ENCODE measurements around the gene FBXL13. TPM values are rescaled to one million over a fixed set of nuclear protein-coding genes. Genes with fewer than 3 reads are reported as not detected.
A peak's percentile ranks its signal among the peaks of the same experiment; 100 is the strongest.

FBXL13 gene
- total RNA-seq, 1 experiment from 2014 or later: 1.3 TPM

GRCh38 chr7:102890292-102890970, 184.2 kb downstream of the FBXL13 start:
- no peak overlapping the region for H3K4me3 Mint-ChIP-seq (ENCODE audit: low read depth, unreplicated experiment)
- BruUV-seq (replicated peaks): no TSS peak
- H3K27ac Mint-ChIP-seq (ENCODE audit: unreplicated experiment): no peak overlapping the region
- CTCF ChIA-PET: no interaction called here
- DNase-seq: no peak
- peaks cover 2% of the 10 kb centered on the region for H3K9me3 Mint-ChIP-seq (ENCODE audit: low read depth, unreplicated experiment)
- intact Hi-C loops (cut with micrococcal nuclease; ENCODE audit: unreplicated experiment): no loop called here
- H3K36me3 Mint-ChIP-seq (ENCODE audit: insufficient read depth, unreplicated experiment): peaks cover 5% of the 10 kb centered on the region
- H3K27me3 Mint-ChIP-seq (ENCODE audit: unreplicated experiment): no peaks in the 10 kb centered on the region
- peaks cover 35% of the 10 kb centered on the region for H3K4me1 Mint-ChIP-seq (ENCODE audit: low read depth, unreplicated experiment)
- TF ChIP-seq, protein P1, sequence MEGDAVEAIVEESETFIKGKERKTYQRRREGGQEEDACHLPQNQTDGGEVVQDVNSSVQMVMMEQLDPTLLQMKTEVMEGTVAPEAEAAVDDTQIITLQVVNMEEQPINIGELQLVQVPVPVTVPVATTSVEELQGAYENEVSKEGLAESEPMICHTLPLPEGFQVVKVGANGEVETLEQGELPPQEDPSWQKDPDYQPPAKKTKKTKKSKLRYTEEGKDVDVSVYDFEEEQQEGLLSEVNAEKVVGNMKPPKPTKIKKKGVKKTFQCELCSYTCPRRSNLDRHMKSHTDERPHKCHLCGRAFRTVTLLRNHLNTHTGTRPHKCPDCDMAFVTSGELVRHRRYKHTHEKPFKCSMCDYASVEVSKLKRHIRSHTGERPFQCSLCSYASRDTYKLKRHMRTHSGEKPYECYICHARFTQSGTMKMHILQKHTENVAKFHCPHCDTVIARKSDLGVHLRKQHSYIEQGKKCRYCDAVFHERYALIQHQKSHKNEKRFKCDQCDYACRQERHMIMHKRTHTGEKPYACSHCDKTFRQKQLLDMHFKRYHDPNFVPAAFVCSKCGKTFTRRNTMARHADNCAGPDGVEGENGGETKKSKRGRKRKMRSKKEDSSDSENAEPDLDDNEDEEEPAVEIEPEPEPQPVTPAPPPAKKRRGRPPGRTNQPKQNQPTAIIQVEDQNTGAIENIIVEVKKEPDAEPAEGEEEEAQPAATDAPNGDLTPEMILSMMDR (IDR thresholded peaks at IDR 0.05; ENCODE audit: unreplicated experiment): no peak

- peaks cover 5% of the 10 kb centered on the region for H3K36me3 Mint-ChIP-seq (ENCODE audit: insufficient read depth, unreplicated experiment)
- TF ChIP-seq, protein P1 (IDR thresholded peaks at IDR 0.05; ENCODE audit: unreplicated experiment): no peak
- intact Hi-C loops (cut with micrococcal nuclease; ENCODE audit: unreplicated experiment): no loop called here
- H3K27ac Mint-ChIP-seq (ENCODE audit: unreplicated experiment): no peak overlapping the region
- H3K4me1 Mint-ChIP-seq (ENCODE audit: low read depth, unreplicated experiment): peaks cover 35% of the 10 kb centered on the region
- DNase-seq: no peak
- no peaks in the 10 kb centered on the region for H3K27me3 Mint-ChIP-seq (ENCODE audit: unreplicated experiment)
- CTCF ChIA-PET: interaction anchor here (0.7 kb wide), 1 partner anchor 187 kb away, joined by 3 read pairs; no protein-coding TSS in a partner anchor
- BruUV-seq (replicated peaks): no TSS peak
- no peak overlapping the region for H3K4me3 Mint-ChIP-seq (ENCODE audit: low read depth, unreplicated experiment)
- peaks cover 2% of the 10 kb centered on the region for H3K9me3 Mint-ChIP-seq (ENCODE audit: low read depth, unreplicated experiment)
Measured at GRCh38 chr7:102889851-102890250, 184.7 kb downstream of the FBXL13 start.

GRCh38 chr7:102888561-102889233, 185.9 kb downstream of the FBXL13 start:
- H3K36me3 Mint-ChIP-seq (ENCODE audit: insufficient read depth, unreplicated experiment): peaks cover 5% of the 10 kb centered on the region
- no peak for DNase-seq
- intact Hi-C loops (cut with micrococcal nuclease; ENCODE audit: unreplicated experiment): no loop called here
- TF ChIP-seq, protein P1 (IDR thresholded peaks at IDR 0.05; ENCODE audit: unreplicated experiment): no peak
- H3K27ac Mint-ChIP-seq (ENCODE audit: unreplicated experiment): peak overlapping the region; percentile 35
- no peak overlapping the region for H3K4me3 Mint-ChIP-seq (ENCODE audit: low read depth, unreplicated experiment)
- no peaks in the 10 kb centered on the region for H3K27me3 Mint-ChIP-seq (ENCODE audit: unreplicated experiment)
- H3K9me3 Mint-ChIP-seq (ENCODE audit: low read depth, unreplicated experiment): peaks cover 2% of the 10 kb centered on the region
- BruUV-seq (replicated peaks): no TSS peak
- H3K4me1 Mint-ChIP-seq (ENCODE audit: low read depth, unreplicated experiment): peaks cover 35% of the 10 kb centered on the region
- CTCF ChIA-PET: no interaction called here

DNA sequence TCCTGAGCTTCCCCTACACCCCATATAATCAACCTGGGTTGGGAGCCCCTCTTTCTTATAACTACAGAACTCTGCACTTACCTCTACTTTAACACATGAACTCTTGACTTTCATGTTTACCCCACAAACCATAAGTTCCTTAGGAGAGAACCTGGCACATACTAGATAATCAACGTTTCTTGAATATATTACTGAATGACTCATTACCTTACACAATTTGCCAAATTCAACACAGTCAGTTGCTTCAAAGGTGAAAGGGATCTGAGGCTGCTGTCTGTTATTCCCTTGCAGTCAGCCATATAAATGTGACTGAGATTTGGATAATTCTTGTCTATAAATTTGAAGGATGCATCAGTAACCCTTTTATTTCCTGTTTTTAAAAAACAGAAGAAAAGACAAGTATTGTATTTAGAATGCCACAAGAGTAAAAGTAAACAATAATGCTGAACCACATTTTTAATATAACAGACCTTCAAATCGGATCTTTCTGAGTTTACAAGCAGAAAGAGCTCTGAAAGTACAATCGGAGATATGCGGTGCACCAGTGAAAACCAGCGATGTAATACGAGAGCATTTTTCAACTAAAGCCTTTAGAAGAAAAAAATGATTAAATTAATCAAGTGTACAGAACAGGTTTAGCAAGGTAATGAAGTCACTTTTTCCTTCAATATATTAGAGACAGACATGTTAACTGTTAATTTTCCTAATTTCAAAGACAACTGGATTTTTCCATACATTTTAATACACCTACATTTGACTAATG, 191.3 kb downstream of the FBXL13 start:
- CTCF ChIA-PET: no interaction called here
- Mint-ChIP-seq H3K27me3 (ENCODE audit: unreplicated experiment) (no peaks in the 10 kb centered on the region), H3K9me3 (ENCODE audit: low read depth, unreplicated experiment) (peaks cover 2% of the 10 kb centered on the region), H3K4me1 (ENCODE audit: low read depth, unreplicated experiment) (peaks cover 42% of the 10 kb centered on the region), H3K4me3 (ENCODE audit: low read depth, unreplicated experiment) (peak overlapping the region; percentile 56), H3K36me3 (ENCODE audit: insufficient read depth, unreplicated experiment) (peaks cover 1% of the 10 kb centered on the region), H3K27ac (ENCODE audit: unreplicated experiment) (peak overlapping the region; percentile 96)
- BruUV-seq (replicated peaks): TSS peak; percentile 95
- no peak for DNase-seq
- TF ChIP-seq, protein P1 (IDR thresholded peaks at IDR 0.05; ENCODE audit: unreplicated experiment): no peak
- intact Hi-C loops (cut with micrococcal nuclease; ENCODE audit: unreplicated experiment): no loop called here
